Kidney (tissue), 14 donors: ENCODE results near the gene EEF2KMT. TPM values are rescaled to one million over a fixed set of nuclear protein-coding genes. Genes with fewer than 3 reads are reported as not detected.

Experiments used
- DNase-seq, 5 donors: peaks; one replicate each; pipeline ENCODE4 v3.0.0-alpha.2; 2013 to 2020
- FAIRE-seq: peaks from 2 replicates; lab custom pipeline; 2012; peaks lifted over from hg19 to GRCh38; lab: Jason Lieb, UNC
- H3K27ac ChIP-seq, 2 donors: one replicate each; pipeline ENCODE4 v1.7.0; 2013; ENCODE audit warnings: low read depth in 2 of 2, low read length in 2 of 2, inconsistent platforms in 1 of 2
- H3K27me3 ChIP-seq: one replicate; pipeline ENCODE4 v1.7.1; 2013; ENCODE audit warnings: low read length, inconsistent platforms; ENCODE audit not compliant: control insufficient read depth, insufficient read depth
- H3K36me3 ChIP-seq, 3 donors: one replicate each; pipeline versions ENCODE4 v1.7.0 to v1.7.1; 2013; ENCODE audit warnings: low read length in 3 of 3, control low read depth in 1 of 3, inconsistent platforms in 1 of 3; ENCODE audit not compliant: insufficient read depth in 3 of 3, control insufficient read depth in 2 of 3
- H3K4me1 ChIP-seq, 3 donors: one replicate each; pipeline versions ENCODE4 v1.7.0 to v1.7.1; 2013; ENCODE audit warnings: low read length in 3 of 3, inconsistent platforms in 1 of 3, low read depth in 1 of 3; ENCODE audit not compliant: control insufficient read depth in 2 of 3, insufficient read depth in 2 of 3
- H3K4me3 ChIP-seq, 3 donors: one replicate each; pipeline versions ENCODE4 v1.7.0 to v1.8.1; 2013; ENCODE audit warnings: low read length in 3 of 3, control low read depth in 1 of 3, inconsistent platforms in 1 of 3
- H3K9ac ChIP-seq, 3 donors: one replicate each; pipeline versions ENCODE4 v1.7.0 to v1.7.1; 2013; ENCODE audit warnings: low read length in 3 of 3, control low read depth in 1 of 3, inconsistent platforms in 1 of 3
- H3K9me3 ChIP-seq, 3 donors: one replicate each; pipeline versions ENCODE4 v1.7.0 to v1.7.1; 2013; ENCODE audit warnings: low read length in 3 of 3, control low read depth in 1 of 3, inconsistent platforms in 1 of 3; ENCODE audit not compliant: control insufficient read depth in 2 of 3, insufficient read depth in 1 of 3
- intact Hi-C: fragments of 100-400 bp; cut with DNase I; formaldehyde crosslinking; loops from one replicate; pipeline ENCODE4 v1.11.1; 2022
- polyA plus RNA-seq: library from polyadenylated mRNA; stranded (reverse); fragments of 350-450 nt; fragmentation: Illumina TruSeq; extraction: RNeasy Lipid Tissue Mini Kit (QIAGEN cat#74804); gene quantifications from one replicate; pipeline ENCODE4 v1.2.3, GENCODE V29; 2014; ENCODE audit warnings: low read depth, low replicate concordance; ENCODE audit not compliant: insufficient read depth
- total RNA-seq: library from RNA; stranded (reverse); fragmentation: NEBNext Ultra II Directional; extraction: Animal tissue kit (Norgen Biotek cat#: 25700); gene quantifications from one replicate; pipeline ENCODE4 v1.2.1, GENCODE V29; 2021
- TF ChIP-seq, protein P1 (sequence below): IDR thresholded peaks from 3 replicates; pipeline ENCODE4 v1.5.1; 2012; ENCODE audit warnings: mild to moderate bottlenecking, moderate library complexity, borderline replicate concordance; ENCODE audit not compliant: insufficient read depth; ENCODE audit errors: extremely low read depth
- donor health status: control.
- donor health status: control.
- donor health status: control.
- donor health status: control.
- donor health status: control.
- donor health status: DM: yes; HTN: yes; CAD: no.
- donor health status: Normal renal cell carcinoma (clear cell type).

EEF2KMT gene
- total and polyA plus RNA-seq, 2 donors from 2014 or later = 11.1 to 12.8 TPM

DNA sequence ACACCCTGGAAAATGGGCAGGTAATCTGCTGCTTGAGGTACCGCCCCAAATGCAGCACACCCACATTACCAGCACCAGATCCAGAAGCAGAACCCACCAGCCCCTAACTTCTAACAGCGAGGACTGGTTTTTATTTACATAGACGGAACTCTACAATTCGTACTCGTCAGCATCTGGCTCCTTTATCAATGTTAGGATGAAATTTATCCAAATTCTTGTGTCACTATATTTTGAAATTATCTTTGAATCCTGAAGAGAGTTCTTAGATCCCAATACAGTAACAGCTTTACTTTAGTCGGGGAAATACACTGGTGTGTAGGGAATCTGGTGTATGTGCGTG, 26.3 kb downstream of the EEF2KMT start:
- Histone ChIP-seq H3K4me3 (peak overlapping the region; percentile 77 to 91 (median 82)), H3K27ac (peak overlapping the region; percentile 60 to 62), H3K9ac (peak overlapping the region; percentile 20 to 67 (median 35)), H3K36me3 (peaks cover 0 to 13% (median 6%) of the 10 kb centered on the region in 3 donors), H3K27me3 (no peaks in the 10 kb centered on the region), H3K9me3 (no peaks in the 10 kb centered on the region), H3K4me1 (peaks cover 0 to 9% (median 6%) of the 10 kb centered on the region in 3 donors)
- intact Hi-C loops = no loop called here
- DNase-seq (no peak), FAIRE-seq (no peak)
- TF ChIP-seq, protein P1, sequence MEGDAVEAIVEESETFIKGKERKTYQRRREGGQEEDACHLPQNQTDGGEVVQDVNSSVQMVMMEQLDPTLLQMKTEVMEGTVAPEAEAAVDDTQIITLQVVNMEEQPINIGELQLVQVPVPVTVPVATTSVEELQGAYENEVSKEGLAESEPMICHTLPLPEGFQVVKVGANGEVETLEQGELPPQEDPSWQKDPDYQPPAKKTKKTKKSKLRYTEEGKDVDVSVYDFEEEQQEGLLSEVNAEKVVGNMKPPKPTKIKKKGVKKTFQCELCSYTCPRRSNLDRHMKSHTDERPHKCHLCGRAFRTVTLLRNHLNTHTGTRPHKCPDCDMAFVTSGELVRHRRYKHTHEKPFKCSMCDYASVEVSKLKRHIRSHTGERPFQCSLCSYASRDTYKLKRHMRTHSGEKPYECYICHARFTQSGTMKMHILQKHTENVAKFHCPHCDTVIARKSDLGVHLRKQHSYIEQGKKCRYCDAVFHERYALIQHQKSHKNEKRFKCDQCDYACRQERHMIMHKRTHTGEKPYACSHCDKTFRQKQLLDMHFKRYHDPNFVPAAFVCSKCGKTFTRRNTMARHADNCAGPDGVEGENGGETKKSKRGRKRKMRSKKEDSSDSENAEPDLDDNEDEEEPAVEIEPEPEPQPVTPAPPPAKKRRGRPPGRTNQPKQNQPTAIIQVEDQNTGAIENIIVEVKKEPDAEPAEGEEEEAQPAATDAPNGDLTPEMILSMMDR = no peak

DNA sequence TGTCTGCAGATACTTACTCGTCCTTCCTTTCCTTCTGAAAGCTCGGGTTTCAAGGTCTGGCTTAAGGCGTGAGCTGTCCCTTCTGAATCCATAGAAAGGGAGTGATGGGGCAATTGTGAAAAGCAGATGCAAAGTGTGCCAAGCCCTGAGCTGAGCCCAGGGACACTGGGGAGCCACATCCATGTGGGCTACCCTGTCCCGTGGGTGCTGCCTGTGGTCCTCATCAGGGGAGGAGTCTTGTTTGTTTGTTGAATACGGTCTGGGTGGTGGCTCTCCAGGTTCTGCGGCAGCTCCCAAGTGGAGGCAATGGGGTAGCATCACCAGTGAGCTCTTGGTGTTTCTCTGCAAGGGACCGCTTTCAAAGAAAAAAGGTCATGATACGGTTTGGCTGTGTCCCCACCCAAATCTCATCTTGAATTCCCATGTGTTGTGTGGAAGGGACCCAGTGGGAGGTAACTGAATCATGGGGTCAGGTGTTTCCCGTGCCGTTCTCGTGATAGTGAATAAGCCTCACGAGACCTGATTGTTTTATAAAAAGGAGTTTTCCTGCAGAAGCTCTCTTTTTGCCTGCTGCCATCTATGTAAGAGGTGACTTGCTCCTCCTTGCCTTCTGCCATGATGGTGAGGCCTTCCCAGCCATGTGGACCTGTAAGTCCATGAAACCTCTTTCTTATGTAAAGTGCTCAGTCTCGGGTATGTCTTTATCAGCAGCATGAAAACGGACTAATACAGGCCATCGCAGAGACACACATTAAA, 27.0 kb downstream of the EEF2KMT start:
- TF ChIP-seq, protein P1 = no peak
- no peak for FAIRE-seq
- peak in 1 of 5 donors; percentile 24 for DNase-seq
- Histone ChIP-seq H3K4me3 (no peak overlapping the region), H3K4me1 (peaks cover 0 to 10% (median 6%) of the 10 kb centered on the region in 3 donors), H3K9ac (no peak overlapping the region), H3K9me3 (no peaks in the 10 kb centered on the region), H3K36me3 (peaks cover 0 to 6% (median 0%) of the 10 kb centered on the region in 3 donors), H3K27ac (no peak overlapping the region), H3K27me3 (no peaks in the 10 kb centered on the region)
- intact Hi-C loops = no loop called here

DNA sequence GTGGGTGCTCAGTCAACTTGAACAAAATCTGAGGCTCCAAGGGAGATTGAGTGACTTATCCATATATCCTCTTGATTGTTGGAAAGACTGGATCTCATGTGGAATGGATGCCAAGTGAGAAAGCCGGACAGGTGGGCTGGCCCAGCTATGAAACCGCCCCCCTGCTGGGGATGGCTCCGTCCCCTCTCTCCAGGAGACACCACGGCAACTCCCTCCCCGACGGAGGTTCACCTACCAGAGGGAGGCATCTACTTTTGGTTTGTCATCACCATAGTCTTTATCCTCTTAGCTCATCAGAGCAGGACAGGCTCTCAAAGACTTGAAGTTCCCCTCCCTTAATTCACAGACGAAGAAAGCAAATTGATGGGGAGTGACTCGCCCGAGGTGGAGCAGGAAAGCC, 27.7 kb downstream of the EEF2KMT start:
- FAIRE-seq (no peak), DNase-seq (peak in 1 of 5 donors; percentile 24)
- no peaks in the 10 kb centered on the region for H3K9me3 ChIP-seq
- intact Hi-C loops = no loop called here
- H3K27me3 ChIP-seq = no peaks in the 10 kb centered on the region
- H3K4me3 ChIP-seq = no peak overlapping the region
- H3K4me1 ChIP-seq = peaks cover 0 to 10% (median 6%) of the 10 kb centered on the region in 3 donors
- no peak overlapping the region for H3K9ac ChIP-seq
- no peak overlapping the region for H3K27ac ChIP-seq
- TF ChIP-seq, protein P1 = no peak
- no peaks in the 10 kb centered on the region for H3K36me3 ChIP-seq
